GM12878 (cell line): ENCODE measurements around the gene PTPN18. TPM values are rescaled to one million over a fixed set of nuclear protein-coding genes. Genes with fewer than 3 reads are reported as not detected.
A peak's percentile ranks its signal among the peaks of the same experiment; 100 is the strongest.

Experiments
- ATAC-seq: fragments of 200-7000 bp; cut with Tn5 transposase; 3 replicates; pipeline ENCODE4 v1.9.1; 2020; ENCODE audit warnings: mild to moderate bottlenecking, moderate library complexity
- BruUV-seq: library from RNA; stranded (reverse); fragments of 400-500 nt; replicated peaks from 2 replicates; lab custom pipeline; 2021; lab: Mats Ljungman, UMichigan
- CTCF ChIA-PET: fragments of 300-600 bp; sonication (Branson Sonifier 250); formaldehyde crosslinking; extraction: SDS; loops from one replicate; lab custom pipeline; 2021; ENCODE audit warnings: inconsistent platforms; lab: Yijun Ruan, JAX
- POLR2A ChIA-PET: fragments of 350-600 bp; formaldehyde crosslinking; extraction: SDS; loops from one replicate; lab custom pipeline; 2021; ENCODE audit warnings: inconsistent platforms; lab: Charles Lee
- RAD21 ChIA-PET: fragments of 300-600 bp; sonication (Branson Sonifier 250); formaldehyde crosslinking; loops from one replicate; lab custom pipeline; 2023; ENCODE audit warnings: antibody characterized with exemption; ENCODE audit not compliant: unreplicated experiment; lab: Charles Lee
- SMC1A ChIA-PET: fragments of 300-600 bp; sonication (Branson Sonifier 250); formaldehyde crosslinking; loops from one replicate; lab custom pipeline; 2023; ENCODE audit not compliant: unreplicated experiment, uncharacterized antibody; lab: Charles Lee
- DNase-seq: peaks from one replicate; pipeline ENCODE4 v3.0.0-alpha.2; 2011; ENCODE audit warnings: low read depth, low spot score
- FAIRE-seq: peaks from 3 replicates; lab custom pipeline; 2011; peaks lifted over from hg19 to GRCh38; lab: Jason Lieb, UNC
- H2AFZ ChIP-seq: 2 replicates; pipeline ENCODE4 v1.6.0; 2011; ENCODE audit warnings: low read depth, low read length, control low read depth; ENCODE audit not compliant: control insufficient read depth
- H3K27ac ChIP-seq: 2 replicates; pipeline ENCODE4 v1.5.1; 2011; ENCODE audit warnings: control low read depth; ENCODE audit not compliant: control insufficient read depth, insufficient read depth
- H3K27me3 ChIP-seq, 2 experiments: replicated peaks in 1 of 2; 2 replicates each; pipeline versions ENCODE4 v1.6.0 to v1.6.1; 2011; ENCODE audit warnings: low read length in 1 of 2; ENCODE audit not compliant: control insufficient read depth in 2 of 2, insufficient read depth in 2 of 2
- H3K36me3 ChIP-seq, 2 experiments: 2 replicates each; pipeline ENCODE4 v1.5.1; 2011; ENCODE audit warnings: low read length in 1 of 2; ENCODE audit not compliant: control insufficient read depth in 2 of 2, insufficient read depth in 2 of 2
- H3K4me1 ChIP-seq: 2 replicates; pipeline ENCODE4 v1.6.1; 2011; ENCODE audit warnings: mild to moderate bottlenecking, low read length, moderate library complexity, mixed read lengths; ENCODE audit not compliant: control insufficient read depth, insufficient read depth
- H3K4me2 ChIP-seq: 2 replicates; pipeline ENCODE4 v1.6.0; 2011; ENCODE audit warnings: control low read depth; ENCODE audit not compliant: control insufficient read depth, insufficient read depth
- H3K4me3 ChIP-seq: fragments of 200-600 bp; sonication (generic); 2 replicates; pipeline ENCODE4 v1.5.1; 2016
- H3K79me2 ChIP-seq: 2 replicates; pipeline ENCODE4 v1.6.0; 2011; ENCODE audit warnings: low read length; ENCODE audit not compliant: control insufficient read depth, insufficient read depth
- H3K9ac ChIP-seq: 2 replicates; pipeline ENCODE4 v1.8.0; 2011; ENCODE audit warnings: low read length, control low read depth, mixed read lengths; ENCODE audit not compliant: control insufficient read depth, insufficient read depth
- H3K9me3 ChIP-seq: replicated peaks from 3 replicates; pipeline ENCODE4 v1.5.1; 2011; ENCODE audit warnings: mild to moderate bottlenecking, low read length; ENCODE audit not compliant: control insufficient read depth, insufficient read depth
- H4K20me1 ChIP-seq: 2 replicates; pipeline ENCODE4 v1.6.0; 2011; ENCODE audit not compliant: control insufficient read depth, insufficient read depth
- CBX3 ChIP-seq: fragments of 200-600 bp; sonication (generic); IDR thresholded peaks from 2 replicates; pipeline ENCODE4 v1.6.1; 2016; ENCODE audit warnings: low read depth, borderline replicate concordance
- CHD4 ChIP-seq: fragments of 200-600 bp; sonication (generic); IDR thresholded peaks from 2 replicates; pipeline ENCODE4 v1.6.1; 2016; ENCODE audit warnings: mild to moderate bottlenecking
- CREM ChIP-seq: IDR thresholded peaks from 2 replicates; pipeline ENCODE4 v1.6.1; 2014; ENCODE audit warnings: antibody characterized with exemption, low read depth
- DPF2 ChIP-seq: fragments of 450-650 bp; IDR thresholded peaks from 2 replicates; pipeline ENCODE4 v1.6.1; 2017; ENCODE audit warnings: mild to moderate bottlenecking
- IRF4 ChIP-seq: IDR thresholded peaks from 2 replicates; pipeline ENCODE4 v1.6.1; 2011; ENCODE audit warnings: low read depth, low read length
- NBN ChIP-seq: fragments of 450-650 bp; IDR thresholded peaks from 2 replicates; pipeline ENCODE4 v1.6.1; 2016
- RCOR1 ChIP-seq: conservative IDR thresholded peaks from 2 replicates; pipeline ENCODE4 v1.6.1; 2012; ENCODE audit warnings: low read depth, low read length, improper control_type of control experiment
- TARDBP ChIP-seq: IDR thresholded peaks from 2 replicates; pipeline ENCODE4 v1.6.1; 2016; ENCODE audit warnings: borderline replicate concordance
- WGBS: methylation state at CpG from one replicate; pipeline ENCODE4 v1.1.6; 2016; ENCODE audit warnings: low lambda C conversion rate; ENCODE audit not compliant: insufficient replicate concordance, insufficient coverage; ENCODE audit errors: missing lambda C conversion rate; 5-methylcytosine and 5-hydroxymethylcytosine counted together
- in situ Hi-C: fragments of 300-500 bp; cut with MboI; formaldehyde crosslinking; loops from 9 replicates; pipeline ENCODE4 v1.14.3; 2018; ENCODE audit warnings: mixed read lengths
- intact Hi-C: fragments of 100-400 bp; cut with micrococcal nuclease; formaldehyde crosslinking; loops from one replicate; pipeline ENCODE4 v1.14.2; 2022; ENCODE audit not compliant: unreplicated experiment
- polyA plus RNA-seq, 11 experiments: library from polyadenylated mRNA; depleted of rRNA in 4 of 11; unstranded in 6 of 11; stranded (reverse) in 5 of 11; fragments of >200 nt; fragmentation: Nextera tagmentation in 4 of 11; fragmentation: Illumina TruSeq in 1 of 11; extraction: Ambion mirVana in 4 of 11; extraction: Trizol in 1 of 11; gene quantifications; 1 replicate in 1 of 11; 2 replicates in 10 of 11; pipeline versions ENCODE4 v1.2.1 to v1.2.3, GENCODE V29; 2011 to 2016; ENCODE audit warnings: inconsistent platforms in 2 of 11, missing spikeins in 2 of 11, low read depth in 1 of 11
- total RNA-seq, 4 experiments: library from RNA; depleted of rRNA in 3 of 4; stranded (reverse); fragments of >200 nt in 3 of 4; fragmentation: Illumina TruSeq in 1 of 4; extraction: Trizol in 1 of 4; gene quantifications; 2 replicates each; pipeline versions ENCODE4 v1.2.1 to v1.2.3, GENCODE V29; 2013 to 2021

Gene PTPN18
- total and polyA plus RNA-seq, 10 of the 15 experiments (the other 5 are each of a cell fraction or from before 2014, with no cell fraction given) = 14.8 to 89.9 (median 43.4) TPM

DNA sequence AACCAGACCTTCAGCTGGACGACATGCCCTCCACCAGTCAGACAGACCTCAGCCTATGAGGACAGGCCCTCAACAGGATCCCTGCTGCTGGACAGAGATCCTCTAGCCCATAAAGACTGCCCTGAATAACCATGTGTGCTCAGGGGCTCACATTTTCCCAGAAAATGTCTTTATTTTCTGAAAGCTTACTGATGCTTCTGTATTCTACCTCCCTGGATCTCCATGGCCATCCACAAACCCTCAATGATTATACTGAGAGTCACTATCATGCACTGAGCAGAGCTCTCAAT is 1.8 kb upstream of the PTPN18 start:
- Histone ChIP-seq H3K79me2 (no peaks in the 10 kb centered on the region), H3K27ac (no peak overlapping the region), H4K20me1 (no peaks in the 10 kb centered on the region), H3K4me2 (no peak overlapping the region), H2AFZ (no peak overlapping the region), H3K9me3 (no peaks in the 10 kb centered on the region), H3K4me3 (no peak overlapping the region), H3K4me1 (peaks cover 18% of the 10 kb centered on the region), H3K27me3 (no peaks in the 10 kb centered on the region), H3K36me3 (no peaks in the 10 kb centered on the region), H3K9ac (no peak overlapping the region)
- no peak for TF ChIP-seq CBX3
- SMC1A ChIA-PET = interaction anchor here (0.9 to 1.2 kb wide), 2 partner anchors 13 to 19 kb away, joined by 3 to 5 read pairs; a partner anchor contains a TSS
- in situ Hi-C loops (no loop called here), intact Hi-C loops (loop anchor here (2.0 kb wide), 1 partner anchor 17 kb away; no protein-coding TSS in a partner anchor)
- WGBS = 87% methylated on average over 1 of the region's 1 CpG
- no peak for DNase-seq
- RAD21 ChIA-PET = no interaction called here
- no peak for FAIRE-seq
- ATAC-seq = no peak
- BruUV-seq = no TSS peak
- POLR2A ChIA-PET = interaction anchor here (1.0 to 1.2 kb wide), 3 partner anchors 12 to 25 kb away, joined by 3 to 4 read pairs (median 3); a partner anchor contains a TSS
- CTCF ChIA-PET = interaction anchor here (0.6 kb wide), 1 partner anchor 12 kb away, joined by 3 read pairs; the partner anchor contains the start of gene IMP4

DNA sequence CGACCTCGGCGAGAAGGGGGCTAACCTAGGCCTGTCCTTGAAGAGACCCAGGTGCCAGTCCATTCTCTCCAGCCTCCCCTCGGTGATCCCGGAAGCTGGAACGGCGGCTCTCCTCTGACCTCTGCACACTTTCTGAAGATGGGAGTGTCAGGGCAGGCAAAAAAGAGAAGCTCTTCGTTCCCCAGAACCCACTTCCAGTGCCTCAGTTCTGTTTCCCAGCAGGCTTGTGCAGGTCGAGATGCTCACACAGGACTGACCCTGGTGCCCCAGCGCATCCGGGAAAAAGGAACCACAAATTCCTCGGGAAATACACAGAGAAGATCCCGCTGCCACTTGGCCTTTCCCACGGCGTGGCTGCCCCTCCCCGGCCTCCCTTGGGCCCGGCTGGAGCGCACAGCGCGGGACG is 681 bp upstream of the PTPN18 start:
- ChIA-PET SMC1A (no interaction called here), RAD21 (interaction anchor here (1.8 kb wide), 1 partner anchor 12 kb away, joined by 5 read pairs; the partner anchor contains the start of gene IMP4), CTCF (interaction anchor here (1.3 to 2.3 kb wide), 2 partner anchors 15 to 18 kb away, joined by 7 read pairs; no protein-coding TSS in a partner anchor), POLR2A (interaction anchor here (0.9 to 1.1 kb wide), 3 partner anchors 11 to 18 kb away, joined by 3 to 4 read pairs (median 3); no protein-coding TSS in a partner anchor)
- in situ Hi-C loops (no loop called here), intact Hi-C loops (loop anchor here (2.0 kb wide), 1 partner anchor 16 kb away; no protein-coding TSS in a partner anchor)
- Histone ChIP-seq H3K4me3 (peak overlapping the region; percentile 82), H3K27ac (no peak overlapping the region), H3K36me3 (no peaks in the 10 kb centered on the region), H3K27me3 (no peaks in the 10 kb centered on the region), H2AFZ (peak overlapping the region; percentile 85), H3K79me2 (no peaks in the 10 kb centered on the region), H3K4me2 (peak overlapping the region; percentile 89), H3K9ac (no peak overlapping the region; the same call in 1 of the 2 replicates), H3K4me1 (peaks cover 18% of the 10 kb centered on the region), H4K20me1 (no peaks in the 10 kb centered on the region), H3K9me3 (no peaks in the 10 kb centered on the region)
- TF ChIP-seq IRF4 (no peak), CHD4 (no peak), RCOR1 (no peak), NBN (no peak), CREM (no peak), TARDBP (no peak), DPF2 (no peak)
- no peak for DNase-seq
- BruUV-seq = no TSS peak
- FAIRE-seq = no peak
- ATAC-seq = no peak; the same call in 2 of the 3 replicates
- WGBS = 44% methylated on average over 21 of the region's 21 CpGs
